NCI-H2107 treated with DMSO at 0.1 percent for 48 hours (cell line): Measurements from ENCODE around the gene RBX1.
"Not testable (repeated sequence)": the region's sequence is repeated elsewhere in the genome, so short reads cannot be mapped to it uniquely, and the experiment has no call there.

ENCODE experiments used
- DNase-seq: peaks from one replicate; lab custom pipeline; 2025; ENCODE audit not compliant: unreplicated experiment; lab: John Stamatoyannopoulos, UW

The RBX1 gene

DNA sequence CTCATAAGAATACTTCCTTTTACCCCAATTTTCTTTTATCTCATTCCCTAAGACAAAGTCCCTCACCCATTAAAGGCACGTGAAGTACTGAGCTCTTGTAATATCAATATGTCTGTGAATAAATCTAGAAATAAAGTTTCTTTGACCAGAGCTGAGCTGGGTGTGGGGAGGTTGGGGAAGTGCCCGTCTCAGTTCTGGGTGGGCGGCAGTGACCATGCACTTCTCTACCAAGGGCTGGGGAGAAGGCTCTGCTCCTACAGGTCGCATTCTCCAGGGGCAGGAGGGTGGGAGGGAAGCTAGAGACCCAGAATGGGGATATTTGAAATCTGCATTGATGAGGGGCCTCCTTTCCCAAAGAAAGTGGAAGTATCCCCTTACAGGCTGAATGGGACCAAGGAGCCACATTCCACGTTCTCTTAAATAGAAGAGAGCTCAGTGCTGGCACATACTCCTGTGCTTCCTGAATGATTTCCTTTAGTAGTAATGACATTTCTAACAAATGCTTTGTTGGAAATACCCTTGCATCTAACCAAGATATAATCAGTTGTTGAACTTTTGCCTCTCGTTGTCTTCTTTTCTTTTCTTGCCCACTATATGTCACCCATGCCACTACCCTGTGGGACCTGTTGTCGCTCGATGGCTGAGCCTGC lies 16.1 kb downstream of the RBX1 start:
- DNase-seq: no peak

DNA sequence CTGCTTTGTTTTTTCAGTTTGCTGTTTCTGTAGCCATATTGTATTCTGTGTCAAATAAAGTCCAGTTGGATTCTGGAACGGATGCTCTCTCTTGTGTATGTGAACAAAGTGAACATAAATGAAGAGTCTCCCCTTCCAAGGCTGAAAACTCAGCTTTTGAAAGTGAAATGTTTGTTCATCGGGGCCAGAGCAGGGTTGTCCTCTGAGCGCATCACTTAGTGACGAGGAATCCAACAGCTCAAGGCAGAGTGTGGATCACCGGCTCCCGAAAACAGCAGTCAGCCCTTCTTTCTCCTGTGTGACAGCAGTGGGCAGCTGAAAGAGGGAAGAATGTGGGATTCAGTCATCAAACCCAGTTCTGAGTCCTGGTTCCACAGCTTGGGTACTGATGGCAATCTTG lies 21.4 kb downstream of the RBX1 start:
- DNase-seq: no peak

DNA sequence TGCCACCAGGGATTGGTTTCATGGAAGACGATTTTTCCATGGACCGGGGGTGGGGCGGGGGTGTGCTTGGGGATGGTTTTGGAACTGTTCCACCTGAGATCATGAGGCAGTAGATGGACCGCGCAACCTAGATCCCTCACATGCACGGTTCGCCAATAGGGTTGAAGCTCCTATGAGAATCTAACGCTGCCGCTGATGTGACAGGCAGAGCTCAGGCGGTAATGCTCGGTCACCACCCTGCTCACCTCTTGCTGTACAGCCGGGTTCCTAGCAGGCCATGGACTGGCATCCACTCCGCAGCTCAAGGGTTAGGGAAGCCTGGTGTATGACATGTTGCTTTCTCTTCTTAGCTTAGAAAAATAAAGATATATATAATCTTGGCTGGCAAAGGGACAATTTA lies 22.0 kb downstream of the RBX1 start:
- DNase-seq: no peak

DNA sequence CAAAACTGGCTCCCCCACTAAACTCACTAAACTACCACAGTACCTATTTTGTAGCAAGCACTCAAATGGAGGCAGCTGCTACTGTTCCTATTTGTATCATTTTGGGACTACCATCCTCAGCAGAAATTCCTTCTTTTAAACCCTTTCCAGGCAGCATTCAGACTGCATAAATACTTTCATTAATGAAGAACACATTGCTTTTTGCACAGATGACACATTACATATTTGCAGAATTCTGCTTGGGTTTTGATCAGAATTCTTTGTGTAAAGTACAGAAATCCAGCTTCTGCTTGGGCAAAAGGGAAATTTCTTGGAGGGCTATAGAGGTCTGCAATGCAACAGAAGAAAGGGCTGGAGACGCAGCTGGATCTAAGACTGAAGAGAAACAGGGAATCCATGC lies 24.2 kb downstream of the RBX1 start:
- DNase-seq: no peak

DNA sequence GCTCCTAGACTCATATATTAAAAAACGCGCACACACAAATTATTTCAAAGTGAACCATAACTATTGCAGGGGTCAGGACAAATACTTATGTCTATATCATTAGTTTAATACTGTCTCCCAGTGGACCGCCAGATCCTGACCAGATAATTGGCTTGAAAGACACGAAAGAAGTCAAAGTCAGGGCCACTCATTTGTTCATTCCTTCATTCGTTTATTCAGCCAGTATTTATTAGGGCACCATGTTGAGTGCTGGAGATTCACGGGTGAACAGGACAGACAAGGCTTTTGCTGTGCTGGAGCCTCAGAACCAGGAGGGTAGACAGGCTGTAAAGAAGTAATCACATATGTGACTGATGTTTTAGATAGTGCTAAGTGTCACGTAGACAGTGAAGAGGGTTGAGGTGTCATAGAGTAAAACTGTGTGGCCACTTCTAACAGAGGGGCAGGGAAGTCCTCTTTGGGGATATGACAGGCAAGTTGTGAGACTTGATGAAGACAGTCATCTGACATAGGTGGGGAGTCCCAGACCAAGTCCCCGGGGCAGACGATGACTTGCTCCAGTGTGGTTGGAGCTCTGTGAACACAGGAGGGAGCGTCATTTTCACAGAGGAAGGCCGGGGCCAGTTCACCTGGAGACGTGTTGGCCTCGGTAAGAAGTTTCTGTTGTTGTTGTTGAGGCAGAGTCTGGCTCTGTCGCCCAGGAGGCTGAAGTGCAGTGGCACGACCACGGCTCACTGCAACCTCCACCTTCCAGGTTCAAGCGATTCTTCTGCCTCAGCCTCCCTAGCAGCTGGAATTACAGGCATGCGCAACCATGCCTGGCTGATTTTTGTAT lies 25.9 kb downstream of the RBX1 start:
- DNase-seq: no peak

DNA sequence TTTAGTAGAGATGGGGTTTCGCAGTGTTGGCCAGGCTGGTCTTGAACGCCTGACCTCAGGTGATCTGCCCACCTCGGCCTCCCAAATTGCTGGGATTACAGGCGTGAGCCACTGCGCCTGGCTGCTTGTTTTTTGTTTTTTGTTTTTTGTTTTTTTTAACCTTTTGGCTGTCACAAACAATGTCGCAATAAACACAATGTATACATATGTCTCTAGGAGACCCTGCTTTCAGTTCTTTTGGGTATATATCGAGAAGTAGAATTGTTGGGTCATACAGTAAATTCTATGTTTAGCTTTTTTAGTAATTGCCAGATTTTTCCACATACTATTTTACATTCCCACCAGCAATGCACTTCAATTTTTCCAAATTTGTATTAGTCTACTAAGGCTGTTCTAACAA lies 28.0 kb downstream of the RBX1 start:
- no peak for DNase-seq

DNA sequence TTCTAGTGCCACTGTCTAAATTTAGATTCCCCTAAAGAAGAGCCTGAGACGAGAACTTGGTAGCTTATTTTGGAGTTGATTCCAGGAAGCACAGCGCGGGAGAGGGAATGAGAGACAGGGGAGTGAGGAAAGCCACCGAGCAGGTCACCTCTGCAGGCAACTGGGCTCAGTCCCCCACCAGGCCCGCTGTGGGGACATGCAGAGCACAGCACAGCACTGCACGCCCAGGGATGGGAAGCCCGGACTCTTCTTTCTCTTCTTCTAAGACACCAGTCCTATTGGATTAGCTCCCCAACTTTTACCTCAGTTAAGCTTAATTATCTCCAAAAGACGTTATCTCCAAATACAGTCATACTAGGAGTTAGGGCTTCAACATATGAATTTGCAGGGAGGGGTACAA lies 28.7 kb downstream of the RBX1 start:
- DNase-seq: no peak

DNA sequence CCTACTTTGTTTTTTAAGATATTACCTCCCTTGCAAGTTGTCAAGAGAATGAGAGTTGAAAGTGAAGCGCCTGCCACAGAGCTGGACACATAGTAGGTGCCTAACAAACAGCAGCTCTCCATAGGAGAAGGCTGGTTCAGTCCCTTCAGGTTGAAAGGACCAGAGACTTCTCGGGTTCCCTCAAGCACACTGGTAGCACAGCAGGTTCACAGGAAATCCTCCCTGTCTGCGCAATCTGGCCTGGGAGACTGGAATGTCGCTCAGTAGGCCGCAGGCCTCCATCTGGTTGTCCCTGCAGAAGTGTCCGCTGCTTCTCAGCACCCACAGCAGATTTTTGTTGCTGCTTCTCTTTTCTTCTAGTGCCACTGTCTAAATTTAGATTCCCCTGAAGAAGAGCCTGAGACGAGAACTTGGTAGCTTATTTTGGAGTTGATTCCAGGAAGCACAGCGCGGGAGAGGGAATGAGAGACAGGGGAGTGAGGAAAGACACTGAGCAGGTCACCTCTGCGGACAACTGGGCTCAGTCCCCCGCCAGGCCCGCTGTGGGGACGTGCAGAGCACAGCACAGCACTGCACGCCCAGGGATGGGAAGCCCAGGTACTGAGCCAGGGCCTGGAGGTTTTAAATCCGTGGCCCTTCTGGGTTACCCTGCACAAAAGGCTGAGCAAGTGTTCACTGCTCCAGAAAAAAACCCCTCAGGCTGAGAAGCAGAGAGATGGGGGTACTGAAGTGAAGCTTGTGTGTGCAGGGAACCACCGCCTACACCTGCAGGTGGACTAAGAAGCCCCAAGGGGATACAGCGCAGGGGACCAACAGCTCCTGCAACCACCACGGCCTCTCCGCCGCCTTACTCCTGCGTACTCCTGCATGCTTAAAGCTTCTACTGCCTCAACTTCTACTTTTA lies 31.6 kb downstream of the RBX1 start:
- no peak for DNase-seq

DNA sequence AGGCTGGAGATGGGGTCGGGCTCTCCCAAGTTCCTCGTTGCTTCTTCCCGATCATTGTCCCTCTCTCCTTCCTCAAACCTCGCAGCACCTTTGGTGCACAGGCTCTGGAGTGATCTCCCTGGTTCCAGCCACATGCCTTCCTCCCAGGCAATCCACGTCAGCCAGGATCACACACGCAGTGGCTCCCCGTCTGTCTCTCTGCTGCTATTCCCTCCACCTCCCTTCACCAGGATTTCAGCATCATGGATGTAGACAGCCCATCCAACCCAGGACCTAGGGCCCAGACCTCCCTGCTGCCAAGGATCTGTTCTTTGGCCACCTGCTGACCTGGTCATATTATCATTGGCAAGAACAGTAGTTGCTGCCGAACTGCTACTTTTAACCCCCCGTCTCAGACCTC lies 40.1 kb downstream of the RBX1 start:
- no peak for DNase-seq

DNA sequence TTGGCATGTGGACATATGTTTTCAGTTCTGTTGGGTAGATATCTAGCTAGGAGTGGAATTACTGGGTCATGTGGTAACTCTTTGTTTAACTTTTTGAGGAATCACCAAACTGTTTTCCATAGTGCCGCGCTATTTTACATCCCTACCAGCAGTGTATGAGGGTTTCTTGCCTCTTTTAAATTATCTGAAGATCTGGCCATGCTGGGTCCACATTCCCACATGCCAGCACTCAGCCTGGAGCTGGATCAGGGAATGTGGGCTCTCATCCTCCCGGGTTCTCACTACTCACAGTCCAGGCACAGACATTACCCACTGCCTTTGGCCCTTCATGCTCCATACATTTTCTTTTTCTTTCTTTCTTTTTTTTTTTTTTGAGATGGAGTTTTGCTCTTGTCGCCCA lies 44.6 kb downstream of the RBX1 start:
- DNase-seq: no peak

DNA sequence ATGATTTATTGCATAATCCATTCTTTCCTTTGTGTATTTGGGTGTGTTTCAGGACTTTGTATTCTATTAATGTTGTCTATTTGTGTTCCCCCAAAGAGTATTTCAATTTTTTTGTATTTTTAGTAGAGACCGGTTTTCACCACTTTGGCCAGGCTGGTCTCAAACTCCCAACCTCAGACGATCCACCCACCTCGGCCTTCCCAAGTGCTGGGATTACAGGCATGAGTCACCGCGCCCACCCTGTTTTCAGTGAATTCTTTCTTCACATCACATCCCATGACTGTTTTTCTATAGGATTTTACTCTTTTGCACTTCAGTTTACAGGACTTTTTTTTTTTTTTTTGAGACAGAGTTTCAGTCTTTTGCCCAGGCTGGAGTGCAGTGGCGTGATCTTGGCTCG lies 46.3 kb downstream of the RBX1 start:
- DNase-seq: no peak

DNA sequence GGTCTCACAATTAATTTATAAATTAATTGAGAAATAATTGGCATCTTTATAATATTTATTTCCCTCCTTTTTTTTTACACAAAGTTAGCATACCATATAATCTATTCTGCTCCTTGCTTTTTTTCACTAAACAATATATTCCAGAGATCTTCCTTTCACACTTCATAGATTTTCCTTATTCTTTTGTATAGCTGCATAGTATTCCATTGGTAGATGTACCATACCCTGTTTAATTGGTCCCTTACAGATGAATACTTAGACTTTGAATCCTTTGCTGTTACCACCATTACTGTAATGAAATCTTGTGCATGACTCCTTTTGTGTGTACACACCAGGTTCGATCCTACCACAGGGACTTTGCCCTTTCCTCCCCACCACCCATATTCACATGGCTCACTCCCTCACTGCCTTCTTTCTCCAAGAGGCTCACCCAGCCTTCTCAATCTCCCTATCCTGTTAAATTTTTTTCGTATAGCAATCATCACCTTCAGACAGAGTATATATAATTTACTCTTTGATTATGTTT lies 48.9 kb downstream of the RBX1 start:
- DNase-seq: no peak

DNA sequence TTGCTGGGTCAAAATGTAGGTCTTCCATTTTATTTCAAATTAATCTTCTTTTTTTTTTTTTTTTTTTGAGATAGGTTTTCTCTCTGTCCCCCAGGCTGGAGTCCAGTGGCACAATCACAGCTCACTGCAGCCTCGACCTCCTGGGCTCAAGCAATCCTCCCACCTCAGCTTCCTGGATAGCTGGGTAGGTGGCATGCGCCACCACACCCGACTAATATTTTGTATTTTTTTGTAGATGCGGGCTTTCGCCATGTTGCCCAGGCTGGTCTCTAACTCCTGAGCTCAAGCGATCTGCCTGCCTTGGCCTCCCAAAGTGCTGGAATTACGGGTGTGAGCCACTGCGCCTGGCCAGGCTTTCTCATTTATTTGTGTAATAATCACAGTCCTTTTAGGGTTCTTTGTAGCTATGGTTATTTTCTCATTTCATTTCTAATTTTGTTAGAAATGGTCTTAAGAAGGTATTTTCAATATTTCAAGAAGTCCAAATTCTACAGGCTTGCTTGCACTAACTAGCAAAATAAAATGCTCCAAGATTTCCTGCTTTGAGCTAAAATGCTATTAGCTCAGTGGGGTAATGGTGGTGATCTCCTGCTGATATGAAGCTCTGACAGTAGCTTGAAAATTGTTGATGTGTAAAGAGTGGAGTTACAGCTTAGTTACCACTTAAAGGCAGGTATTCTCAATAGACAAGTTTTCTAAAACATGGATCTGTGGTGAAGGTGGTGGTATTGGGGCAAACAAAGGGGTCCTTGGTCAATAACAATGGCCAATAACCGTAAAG lies 50.0 kb downstream of the RBX1 start:
- DNase-seq: no peak

DNA sequence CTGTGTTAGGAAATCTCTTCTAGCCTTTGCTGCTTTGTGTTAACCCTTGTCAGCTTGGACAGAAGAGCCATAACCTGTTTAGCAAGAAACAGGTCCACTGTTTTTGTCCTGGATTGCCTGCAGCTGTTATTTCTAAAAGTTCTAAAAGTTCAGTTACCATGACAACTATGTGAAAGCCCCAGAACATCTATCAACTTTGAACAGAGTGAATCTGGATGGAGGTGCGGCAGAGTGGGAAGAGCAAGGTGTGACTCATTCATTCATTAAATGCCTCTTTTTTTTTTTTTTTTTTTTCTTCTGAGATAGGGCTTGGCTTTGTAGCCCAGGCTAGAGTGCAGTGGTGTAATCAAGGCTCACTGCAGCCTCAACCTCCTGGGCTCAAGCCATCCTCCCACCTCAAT lies 50.5 kb downstream of the RBX1 start:
- DNase-seq: no peak

DNA sequence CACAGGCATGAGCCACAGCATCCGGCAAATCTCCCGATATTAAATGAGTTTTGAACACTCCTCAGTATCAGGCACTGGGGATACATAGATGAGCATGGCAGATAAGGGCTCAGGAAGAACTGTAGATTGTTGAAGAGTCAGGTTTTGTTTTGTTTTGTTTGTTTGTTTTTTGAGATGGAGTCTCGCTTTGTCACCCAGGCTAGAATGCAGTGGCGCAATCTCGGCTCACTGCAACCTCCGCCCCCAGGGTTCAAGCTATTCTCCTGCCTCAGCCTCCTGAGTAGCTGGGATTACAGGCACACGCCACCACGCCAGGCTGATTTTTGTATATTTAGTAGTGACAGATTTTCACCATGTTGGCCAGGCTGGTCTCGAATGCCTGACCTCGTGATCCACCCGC lies 51.2 kb downstream of the RBX1 start:
- not testable (repeated sequence) for DNase-seq

DNA sequence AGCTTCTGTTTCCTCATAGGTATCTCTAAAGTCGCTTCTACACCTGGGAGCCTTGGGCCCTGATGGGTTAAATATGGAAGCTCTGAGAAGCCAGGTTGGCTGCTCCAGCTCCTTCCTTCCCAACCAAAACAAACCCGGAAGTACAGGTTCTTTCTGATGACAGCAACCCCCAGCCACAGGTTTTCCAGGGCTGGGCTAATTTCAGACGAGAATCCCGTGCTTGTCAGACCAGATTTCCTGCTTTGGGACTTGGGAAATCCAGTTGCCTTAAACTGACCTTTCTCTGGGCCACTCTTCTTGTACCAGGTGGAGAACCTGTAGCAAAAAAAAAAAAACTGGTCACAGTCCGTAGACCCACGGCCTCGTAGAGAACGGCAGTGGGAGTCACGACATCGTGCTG lies 51.9 kb downstream of the RBX1 start:
- no peak for DNase-seq

DNA sequence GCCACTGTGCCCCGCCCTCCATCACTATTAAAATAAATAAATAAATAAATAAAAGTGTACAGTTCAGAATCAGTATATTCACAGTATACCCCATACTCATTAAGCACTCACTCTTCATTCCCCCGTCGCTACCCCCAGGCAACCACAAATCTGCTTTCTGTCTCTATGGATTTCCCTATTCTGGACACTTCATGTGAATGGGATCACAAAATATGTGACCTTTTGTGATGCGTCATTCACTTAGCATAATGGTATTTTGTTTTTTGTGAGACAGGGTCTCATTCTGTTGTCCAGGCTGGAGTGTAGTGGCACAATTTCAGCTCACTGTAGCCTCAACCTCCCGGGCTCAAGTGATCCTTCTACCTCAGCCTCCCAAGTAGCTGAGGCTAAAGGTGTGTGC lies 52.8 kb downstream of the RBX1 start:
- DNase-seq: no peak

DNA sequence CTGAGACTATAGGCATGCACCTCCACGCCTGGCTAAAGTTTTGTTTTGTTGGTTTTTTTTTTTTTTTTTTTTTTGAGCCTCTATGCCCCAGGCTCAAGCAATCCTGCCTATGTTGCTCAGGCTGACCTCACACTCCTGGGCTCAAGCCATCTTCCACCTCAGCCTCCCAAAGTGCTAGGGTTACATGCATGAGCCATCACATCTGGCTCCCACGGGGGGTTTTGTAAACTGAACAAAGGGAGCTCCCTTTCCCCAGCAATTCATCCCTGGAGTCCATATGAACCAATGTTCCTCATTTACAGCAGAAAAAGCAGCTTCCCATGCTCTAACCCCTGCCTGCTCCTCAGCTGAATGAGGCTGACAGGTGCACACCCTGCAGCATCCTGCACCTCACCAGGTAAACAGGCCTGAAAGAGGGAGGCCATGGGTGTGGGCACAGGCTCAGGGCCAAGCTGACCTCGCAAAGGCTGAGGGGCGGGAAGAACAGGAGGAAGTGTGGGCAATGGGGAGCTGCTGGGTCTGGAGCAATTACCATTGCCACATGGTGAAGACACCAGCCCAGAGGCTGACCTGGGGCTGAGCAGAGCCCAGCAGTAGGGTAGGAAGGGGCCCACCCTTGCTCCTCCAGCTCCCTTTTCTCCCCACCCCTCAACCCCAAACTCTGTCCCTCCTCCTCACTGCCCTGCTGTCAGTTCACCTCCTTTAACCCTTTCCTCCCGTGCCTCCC lies 58.2 kb downstream of the RBX1 start:
- DNase-seq: no peak

DNA sequence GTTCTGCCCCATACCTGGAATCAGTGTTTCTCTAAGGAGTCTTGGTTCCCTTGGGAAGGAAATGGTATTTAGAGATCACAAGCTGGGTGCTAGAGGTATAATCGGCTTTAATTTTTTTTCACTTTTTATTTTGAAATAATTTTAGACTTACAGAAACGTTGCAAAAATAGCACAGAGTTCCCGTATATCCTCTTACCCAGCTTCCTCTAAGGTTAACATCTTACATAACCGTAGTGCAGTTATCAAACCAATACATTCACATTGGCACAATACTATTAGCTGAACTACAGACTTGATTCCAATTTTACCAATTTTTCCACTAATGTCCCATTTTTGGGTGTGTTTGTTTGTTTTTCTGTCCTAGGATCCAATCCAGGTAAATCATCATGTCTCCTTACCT lies 63.8 kb downstream of the RBX1 start:
- DNase-seq: no peak

DNA sequence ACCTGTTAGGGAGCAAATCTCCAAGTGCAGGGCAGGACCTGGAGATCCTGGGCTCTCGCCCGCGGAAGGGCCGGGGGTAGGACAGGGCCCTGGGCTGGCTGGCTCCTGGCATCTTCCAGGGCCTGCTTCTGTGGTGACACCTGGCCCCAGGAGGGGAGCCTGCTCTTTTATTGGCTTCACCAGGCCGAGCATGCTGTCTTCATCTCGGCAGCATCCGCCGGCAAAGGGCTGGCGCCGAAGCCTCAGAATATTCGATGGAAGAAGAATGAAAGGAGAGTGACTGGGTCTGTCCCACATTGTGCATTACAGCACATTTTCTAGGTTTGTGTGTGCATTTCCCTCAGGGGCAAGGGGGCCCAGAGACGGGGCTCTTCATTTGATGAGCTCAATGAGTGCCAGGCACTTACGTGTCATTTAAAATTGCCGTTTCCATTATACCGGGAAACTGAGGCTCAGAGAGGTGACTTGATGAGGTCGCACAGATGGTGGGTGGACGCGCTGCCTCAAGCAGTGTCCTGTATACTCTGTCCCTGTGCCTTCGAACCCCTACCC lies 70.0 kb downstream of the RBX1 start:
- no peak for DNase-seq
